Kidney (tissue), 14 donors: Measurements from ENCODE around the gene ARL14. TPM values are rescaled to one million over a fixed set of nuclear protein-coding genes. Genes with fewer than 3 reads are reported as not detected.

Experiments used
- DNase-seq, 5 donors: peaks; one replicate each; pipeline ENCODE4 v3.0.0-alpha.2; 2013 to 2020
- FAIRE-seq: peaks from 2 replicates; lab custom pipeline; 2012; peaks lifted over from hg19 to GRCh38; lab: Jason Lieb, UNC
- H3K27ac ChIP-seq, 2 donors: one replicate each; pipeline ENCODE4 v1.7.0; 2013; ENCODE audit warnings: low read depth in 2 of 2, low read length in 2 of 2, inconsistent platforms in 1 of 2
- H3K27me3 ChIP-seq: one replicate; pipeline ENCODE4 v1.7.1; 2013; ENCODE audit warnings: low read length, inconsistent platforms; ENCODE audit not compliant: control insufficient read depth, insufficient read depth
- H3K36me3 ChIP-seq, 3 donors: one replicate each; pipeline versions ENCODE4 v1.7.0 to v1.7.1; 2013; ENCODE audit warnings: low read length in 3 of 3, control low read depth in 1 of 3, inconsistent platforms in 1 of 3; ENCODE audit not compliant: insufficient read depth in 3 of 3, control insufficient read depth in 2 of 3
- H3K4me1 ChIP-seq, 3 donors: one replicate each; pipeline versions ENCODE4 v1.7.0 to v1.7.1; 2013; ENCODE audit warnings: low read length in 3 of 3, inconsistent platforms in 1 of 3, low read depth in 1 of 3; ENCODE audit not compliant: control insufficient read depth in 2 of 3, insufficient read depth in 2 of 3
- H3K4me3 ChIP-seq, 3 donors: one replicate each; pipeline versions ENCODE4 v1.7.0 to v1.8.1; 2013; ENCODE audit warnings: low read length in 3 of 3, control low read depth in 1 of 3, inconsistent platforms in 1 of 3
- H3K9ac ChIP-seq, 3 donors: one replicate each; pipeline versions ENCODE4 v1.7.0 to v1.7.1; 2013; ENCODE audit warnings: low read length in 3 of 3, control low read depth in 1 of 3, inconsistent platforms in 1 of 3
- H3K9me3 ChIP-seq, 3 donors: one replicate each; pipeline versions ENCODE4 v1.7.0 to v1.7.1; 2013; ENCODE audit warnings: low read length in 3 of 3, control low read depth in 1 of 3, inconsistent platforms in 1 of 3; ENCODE audit not compliant: control insufficient read depth in 2 of 3, insufficient read depth in 1 of 3
- CTCF ChIP-seq: IDR thresholded peaks from 3 replicates; pipeline ENCODE4 v1.5.1; 2012; ENCODE audit warnings: mild to moderate bottlenecking, moderate library complexity, borderline replicate concordance; ENCODE audit not compliant: insufficient read depth; ENCODE audit errors: extremely low read depth
- intact Hi-C: fragments of 100-400 bp; cut with DNase I; formaldehyde crosslinking; loops from one replicate; pipeline ENCODE4 v1.11.1; 2022
- polyA plus RNA-seq: library from polyadenylated mRNA; stranded (reverse); fragments of 350-450 nt; fragmentation: Illumina TruSeq; extraction: RNeasy Lipid Tissue Mini Kit (QIAGEN cat#74804); gene quantifications from one replicate; pipeline ENCODE4 v1.2.3, GENCODE V29; 2014; ENCODE audit warnings: low read depth, low replicate concordance; ENCODE audit not compliant: insufficient read depth
- total RNA-seq: library from RNA; stranded (reverse); fragmentation: NEBNext Ultra II Directional; extraction: Animal tissue kit (Norgen Biotek cat#: 25700); gene quantifications from one replicate; pipeline ENCODE4 v1.2.1, GENCODE V29; 2021
- donor health status: control.
- donor health status: control.
- donor health status: control.
- donor health status: control.
- donor health status: control.
- donor health status: DM: yes; HTN: yes; CAD: no.
- donor health status: Normal renal cell carcinoma (clear cell type).

ARL14 gene
- total and polyA plus RNA-seq, 2 donors from 2014 or later = 0.31 TPM; not detected in 1

GRCh38 chr3:160691962-160692361 is 15.0 kb downstream of the ARL14 start:
- FAIRE-seq (no peak), DNase-seq (no peak)
- H3K9ac ChIP-seq = no peak overlapping the region
- no peaks in the 10 kb centered on the region for H3K36me3 ChIP-seq
- no peaks in the 10 kb centered on the region for H3K4me1 ChIP-seq
- no peaks in the 10 kb centered on the region for H3K9me3 ChIP-seq
- intact Hi-C loops = no loop called here
- H3K27me3 ChIP-seq = no peaks in the 10 kb centered on the region
- TF ChIP-seq CTCF = no peak
- no peak overlapping the region for H3K27ac ChIP-seq
- no peak overlapping the region for H3K4me3 ChIP-seq

GRCh38 chr3:160693191-160693590 is 16.2 kb downstream of the ARL14 start:
- no peak for DNase-seq
- intact Hi-C loops = no loop called here
- no peak for FAIRE-seq

GRCh38 chr3:160694345-160694744 is 17.4 kb downstream of the ARL14 start:
- Histone ChIP-seq H3K27ac (no peak overlapping the region), H3K27me3 (no peaks in the 10 kb centered on the region), H3K36me3 (no peaks in the 10 kb centered on the region), H3K9me3 (no peaks in the 10 kb centered on the region), H3K4me3 (no peak overlapping the region), H3K4me1 (no peaks in the 10 kb centered on the region), H3K9ac (no peak overlapping the region)
- intact Hi-C loops = no loop called here
- no peak for FAIRE-seq
- DNase-seq = no peak
- TF ChIP-seq CTCF = no peak

More at GRCh38 chr3:160693191-160693590, 16.2 kb downstream of the ARL14 start:
- no peak overlapping the region for H3K9ac ChIP-seq
- no peaks in the 10 kb centered on the region for H3K4me1 ChIP-seq
- no peak overlapping the region for H3K4me3 ChIP-seq
- no peaks in the 10 kb centered on the region for H3K9me3 ChIP-seq
- TF ChIP-seq CTCF = no peak
- H3K27me3 ChIP-seq = no peaks in the 10 kb centered on the region
- no peak overlapping the region for H3K27ac ChIP-seq
- H3K36me3 ChIP-seq = no peaks in the 10 kb centered on the region

- H3K27me3 ChIP-seq = no peaks in the 10 kb centered on the region
- FAIRE-seq = no peak
- no peak overlapping the region for H3K27ac ChIP-seq
- H3K9ac ChIP-seq = no peak overlapping the region
- no peak for TF ChIP-seq CTCF
- DNase-seq = no peak
- no peaks in the 10 kb centered on the region for H3K4me1 ChIP-seq
- intact Hi-C loops = no loop called here
- H3K9me3 ChIP-seq = no peaks in the 10 kb centered on the region
- no peak overlapping the region for H3K4me3 ChIP-seq
- H3K36me3 ChIP-seq = no peaks in the 10 kb centered on the region
Observed at GRCh38 chr3:160695003-160695402, 18.0 kb downstream of the ARL14 start.
